Keratinocyte (primary cell): Measurements from ENCODE around the gene MTMR4. TPM values are rescaled to one million over a fixed set of nuclear protein-coding genes. Genes with fewer than 3 reads are reported as not detected.

Experiments
- DNase-seq: peaks from one replicate; pipeline ENCODE4 v3.0.0-alpha.2; 2011; ENCODE audit warnings: low read depth, missing footprints, low spot score
- FAIRE-seq: peaks from 2 replicates; lab custom pipeline; 2011; peaks lifted over from hg19 to GRCh38; lab: Jason Lieb, UNC
- H2AFZ ChIP-seq: 2 replicates; pipeline ENCODE4 v1.6.0; 2012; ENCODE audit warnings: low read length, control low read depth, inconsistent platforms; ENCODE audit not compliant: control insufficient read depth
- H3K27ac ChIP-seq: 2 replicates; pipeline ENCODE4 v1.5.1; 2011; ENCODE audit warnings: low read length; ENCODE audit not compliant: control insufficient read depth, insufficient read depth
- H3K27me3 ChIP-seq: 3 replicates; pipeline ENCODE4 v1.6.0; 2011; ENCODE audit warnings: low read length; ENCODE audit not compliant: control insufficient read depth, insufficient read depth; ENCODE audit errors: extremely low read depth
- H3K36me3 ChIP-seq, 2 experiments: 2 replicates in 1 of 2; 3 replicates in 1 of 2; pipeline ENCODE4 v1.5.1; 2011; ENCODE audit warnings: low read length in 2 of 2, mild to moderate bottlenecking in 1 of 2; ENCODE audit not compliant: control insufficient read depth in 2 of 2, insufficient read depth in 2 of 2; ENCODE audit errors: extremely low read depth in 1 of 2
- H3K4me1 ChIP-seq: 3 replicates; pipeline ENCODE4 v1.5.1; 2011; ENCODE audit warnings: low read length; ENCODE audit not compliant: control insufficient read depth, insufficient read depth; ENCODE audit errors: extremely low read depth
- H3K4me2 ChIP-seq: 3 replicates; pipeline ENCODE4 v1.6.0; 2011; ENCODE audit warnings: low read depth, low read length; ENCODE audit not compliant: control insufficient read depth, insufficient read depth; ENCODE audit errors: extremely low read depth
- H3K4me3 ChIP-seq, 3 experiments: fragments of 200-600 bp in 1 of 3; sonication (generic) in 1 of 3; 2 replicates in 2 of 3; 3 replicates in 1 of 3; pipeline ENCODE4 v1.5.1; 2011 to 2016; ENCODE audit warnings: low read length in 3 of 3, mild to moderate bottlenecking in 3 of 3, control low read depth in 2 of 3, inconsistent platforms in 1 of 3, low read depth in 1 of 3, mixed read lengths in 1 of 3, mixed run types in 1 of 3, moderate library complexity in 1 of 3; ENCODE audit not compliant: control insufficient read depth in 2 of 3, insufficient read depth in 2 of 3; ENCODE audit errors: extremely low read depth in 1 of 3
- H3K79me2 ChIP-seq: 2 replicates; pipeline ENCODE4 v1.6.0; 2012; ENCODE audit warnings: low read length; ENCODE audit not compliant: control insufficient read depth, insufficient read depth
- H3K9ac ChIP-seq: 3 replicates; pipeline ENCODE4 v1.6.0; 2011; ENCODE audit warnings: low read length; ENCODE audit not compliant: control insufficient read depth, insufficient read depth; ENCODE audit errors: extremely low read depth
- H3K9me1 ChIP-seq: 3 replicates; pipeline ENCODE4 v1.6.0; 2011; ENCODE audit warnings: low read length; ENCODE audit not compliant: control insufficient read depth, insufficient read depth; ENCODE audit errors: extremely low read depth
- H3K9me3 ChIP-seq: 2 replicates; pipeline ENCODE4 v1.5.1; 2012; ENCODE audit warnings: low read depth, low read length; ENCODE audit not compliant: control insufficient read depth
- H4K20me1 ChIP-seq: 3 replicates; pipeline ENCODE4 v1.6.0; 2011; ENCODE audit warnings: low read length; ENCODE audit not compliant: control insufficient read depth, insufficient read depth; ENCODE audit errors: extremely low read depth
- CTCF ChIP-seq, 3 experiments: IDR thresholded peaks in 1 of 3; conservative IDR thresholded peaks in 1 of 3; optimal IDR thresholded peaks in 1 of 3; 2 replicates in 2 of 3; 3 replicates in 1 of 3; pipeline versions ENCODE3 to v1.5.1; 2011; ENCODE audit warnings: low read length in 3 of 3, mild to moderate bottlenecking in 3 of 3, moderate library complexity in 2 of 3, control low read depth in 1 of 3, inconsistent platforms in 1 of 3; ENCODE audit not compliant: insufficient read depth in 2 of 3; ENCODE audit errors: extremely low read depth in 1 of 3
- EZH2 ChIP-seq: IDR thresholded peaks from one replicate; pipeline ENCODE4 v1.6.1; 2012; ENCODE audit warnings: inconsistent platforms, mild to moderate bottlenecking, low read length, moderate library complexity
- dilution Hi-C: fragments of 300-500 bp; cut with MboI; formaldehyde crosslinking; loops from one replicate; pipeline ENCODE4 v1.7.0; 2020; ENCODE audit warnings: low sequenced_read_pairs; ENCODE audit not compliant: extremely low pct_ligation_motif_present
- polyA plus RNA-seq, 5 experiments: library from polyadenylated mRNA; depleted of rRNA in 3 of 5; stranded (reverse) in 3 of 5; stranded (forward) in 1 of 5; unstranded in 1 of 5; fragments of >200 nt; gene quantifications; 1 replicate in 1 of 5; 2 replicates in 3 of 5; 3 replicates in 1 of 5; pipeline versions ENCODE4 v1.2.1 to v1.2.3, GENCODE V29; 2011 to 2012; ENCODE audit warnings: missing spikeins in 2 of 5, low read depth in 1 of 5, low replicate concordance in 1 of 5

The MTMR4 gene
- polyA plus RNA-seq, 1 donor (not counting 4 experiments of a cell fraction or from before 2014, with no cell fraction given): 18.9 TPM

GRCh38 chr17:58452738-58453137, 61.7 kb downstream of the MTMR4 start:
- no peak for FAIRE-seq
- Histone ChIP-seq H3K27ac (no peak overlapping the region), H3K27me3 (no peaks in the 10 kb centered on the region), H4K20me1 (no peaks in the 10 kb centered on the region), H3K9me1 (no peaks in the 10 kb centered on the region), H2AFZ (no peak overlapping the region), H3K4me2 (no peak overlapping the region), H3K36me3 (no peaks in the 10 kb centered on the region), H3K9ac (no peak overlapping the region), H3K4me1 (no peaks in the 10 kb centered on the region), H3K4me3 (no peak overlapping the region), H3K9me3 (no peaks in the 10 kb centered on the region), H3K79me2 (no peaks in the 10 kb centered on the region)
- dilution Hi-C loops: no loop called here
- TF ChIP-seq CTCF (optimal IDR thresholded peaks at IDR 0.05 in 1 of 3, IDR thresholded peaks at IDR 0.05 in 1 of 3, conservative IDR thresholded peaks at IDR 0.05 in 1 of 3; ENCODE audit: extremely low read depth in 1 of 3, insufficient read depth in 2 of 3, low read length in 3 of 3) (no peak), EZH2 (no peak)
- no peak for DNase-seq

GRCh38 chr17:58447039-58447975, 67.1 kb downstream of the MTMR4 start:
- H3K27ac ChIP-seq: no peak overlapping the region
- dilution Hi-C loops: loop anchor here (25.0 kb wide), 1 partner anchor 160 kb away; the partner anchor contains the start of gene MPO
- H3K4me3 ChIP-seq: no peak overlapping the region
- no peaks in the 10 kb centered on the region for H3K9me1 ChIP-seq
- no peaks in the 10 kb centered on the region for H3K36me3 ChIP-seq
- H4K20me1 ChIP-seq: no peaks in the 10 kb centered on the region
- H3K4me1 ChIP-seq: no peaks in the 10 kb centered on the region
- FAIRE-seq (peak; percentile 93), DNase-seq (peak; percentile 69)
- TF ChIP-seq EZH2 (no peak), CTCF (optimal IDR thresholded peaks at IDR 0.05 in 1 of 3, IDR thresholded peaks at IDR 0.05 in 1 of 3, conservative IDR thresholded peaks at IDR 0.05 in 1 of 3; ENCODE audit: extremely low read depth in 1 of 3, insufficient read depth in 2 of 3, low read length in 3 of 3) (peak; percentile 88 to 95 (median 90))
- no peaks in the 10 kb centered on the region for H3K9me3 ChIP-seq
- no peak overlapping the region for H3K4me2 ChIP-seq
- H3K9ac ChIP-seq: no peak overlapping the region
- no peak overlapping the region for H2AFZ ChIP-seq
- H3K79me2 ChIP-seq: no peaks in the 10 kb centered on the region
- H3K27me3 ChIP-seq: no peaks in the 10 kb centered on the region
